Brain microvascular endothelial cell (primary cell): Measurements from ENCODE around the gene KATNB1.

Experiments
- DNase-seq: peaks from one replicate; pipeline ENCODE4 v3.0.0-alpha.2; 2020
- H3K27ac ChIP-seq: fragments of 250-450 bp; sonication (Bioruptor Pico); 2 replicates; pipeline ENCODE4 v1.5.1; 2020; ENCODE audit warnings: mild to moderate bottlenecking, moderate library complexity
- H3K27me3 ChIP-seq: fragments of 250-450 bp; sonication (Bioruptor Pico); replicated peaks from 2 replicates; pipeline ENCODE4 v1.5.1; 2020; ENCODE audit warnings: mild to moderate bottlenecking
- H3K36me3 ChIP-seq: fragments of 250-450 bp; sonication (Bioruptor Pico); replicated peaks from 2 replicates; pipeline ENCODE4 v1.5.1; 2020; ENCODE audit warnings: mild to moderate bottlenecking
- H3K4me3 ChIP-seq: 2 replicates; pipeline ENCODE4 v1.5.1; 2011; ENCODE audit warnings: low read depth, mild to moderate bottlenecking, control low read depth, low read length, moderate library complexity
- in situ Hi-C: cut with HindIII; loops from 2 replicates; pipeline ENCODE4 v1.10.0; 2017; ENCODE audit warnings: low sequenced_read_pairs, low pct_ligation_motif_present
- TF ChIP-seq, protein P1 (sequence below): IDR thresholded peaks from 2 replicates; pipeline ENCODE4 v1.5.1; 2011; ENCODE audit warnings: low read depth, mild to moderate bottlenecking, moderate library complexity, low read length, control low read depth, inconsistent platforms; ENCODE audit errors: missing control alignments

Gene KATNB1

GRCh38 chr16:57704011-57704904 lies 31.3 kb upstream of the KATNB1 start:
- TF ChIP-seq, protein P1, sequence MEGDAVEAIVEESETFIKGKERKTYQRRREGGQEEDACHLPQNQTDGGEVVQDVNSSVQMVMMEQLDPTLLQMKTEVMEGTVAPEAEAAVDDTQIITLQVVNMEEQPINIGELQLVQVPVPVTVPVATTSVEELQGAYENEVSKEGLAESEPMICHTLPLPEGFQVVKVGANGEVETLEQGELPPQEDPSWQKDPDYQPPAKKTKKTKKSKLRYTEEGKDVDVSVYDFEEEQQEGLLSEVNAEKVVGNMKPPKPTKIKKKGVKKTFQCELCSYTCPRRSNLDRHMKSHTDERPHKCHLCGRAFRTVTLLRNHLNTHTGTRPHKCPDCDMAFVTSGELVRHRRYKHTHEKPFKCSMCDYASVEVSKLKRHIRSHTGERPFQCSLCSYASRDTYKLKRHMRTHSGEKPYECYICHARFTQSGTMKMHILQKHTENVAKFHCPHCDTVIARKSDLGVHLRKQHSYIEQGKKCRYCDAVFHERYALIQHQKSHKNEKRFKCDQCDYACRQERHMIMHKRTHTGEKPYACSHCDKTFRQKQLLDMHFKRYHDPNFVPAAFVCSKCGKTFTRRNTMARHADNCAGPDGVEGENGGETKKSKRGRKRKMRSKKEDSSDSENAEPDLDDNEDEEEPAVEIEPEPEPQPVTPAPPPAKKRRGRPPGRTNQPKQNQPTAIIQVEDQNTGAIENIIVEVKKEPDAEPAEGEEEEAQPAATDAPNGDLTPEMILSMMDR: no peak
- Histone ChIP-seq H3K27ac (no peak overlapping the region), H3K27me3 (no peaks in the 10 kb centered on the region), H3K4me3 (no peak overlapping the region), H3K36me3 (no peaks in the 10 kb centered on the region)
- in situ Hi-C loops: no loop called here
- no peak for DNase-seq

DNA sequence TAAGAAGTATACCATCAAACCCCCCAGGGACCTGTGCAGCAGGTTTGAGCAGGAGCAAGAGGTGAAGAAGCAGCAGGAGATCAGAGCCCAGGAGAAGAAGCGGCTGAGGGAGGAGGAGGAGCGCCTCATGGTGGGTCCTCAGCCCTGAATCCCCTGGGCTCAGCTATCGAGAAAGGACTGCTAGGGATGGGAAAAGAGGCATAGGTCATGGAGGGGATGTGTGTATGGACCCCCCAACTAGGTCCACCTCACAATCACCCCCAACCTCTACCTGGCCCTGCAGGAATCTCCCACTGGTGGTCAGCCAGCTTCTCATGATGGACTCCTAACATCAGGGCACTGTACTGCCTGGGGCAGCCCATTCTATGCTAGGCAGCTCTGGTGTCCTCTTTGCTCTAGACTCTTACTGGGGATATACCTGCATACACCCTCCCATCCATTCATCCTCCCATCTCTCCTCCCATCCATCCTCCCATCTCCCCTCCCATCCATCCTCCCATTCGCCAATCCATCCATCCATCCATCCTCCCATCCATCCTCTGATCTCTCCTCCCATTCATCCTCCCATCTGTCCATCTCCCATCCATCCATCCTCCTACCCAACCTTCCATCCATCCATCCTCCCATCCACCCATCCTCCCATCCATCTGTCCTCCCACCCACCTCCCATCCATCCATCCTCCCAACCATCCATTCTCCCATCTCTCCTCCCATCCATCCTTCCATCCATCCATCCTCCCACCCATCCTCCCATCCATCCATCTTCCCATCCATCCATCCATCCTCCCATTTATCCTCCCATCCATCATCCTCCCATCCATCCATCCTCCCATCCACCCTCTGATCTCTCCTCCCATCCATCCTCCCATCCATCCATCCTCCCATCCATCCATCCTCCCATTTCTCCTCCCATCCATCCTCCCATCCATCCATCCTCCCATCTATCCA lies 30.4 kb upstream of the KATNB1 start:
- H3K4me3 ChIP-seq: no peak overlapping the region
- peaks cover 4% of the 10 kb centered on the region for H3K27me3 ChIP-seq
- TF ChIP-seq, protein P1: no peak
- no peaks in the 10 kb centered on the region for H3K36me3 ChIP-seq
- H3K27ac ChIP-seq: no peak overlapping the region
- in situ Hi-C loops: no loop called here
- DNase-seq: no peak

GRCh38 chr16:57706717-57707116 lies 28.9 kb upstream of the KATNB1 start:
- TF ChIP-seq, protein P1: no peak
- no peak for DNase-seq
- H3K4me3 ChIP-seq: no peak overlapping the region
- no peak overlapping the region for H3K27ac ChIP-seq
- H3K27me3 ChIP-seq: peaks cover 11% of the 10 kb centered on the region
- no peaks in the 10 kb centered on the region for H3K36me3 ChIP-seq
- in situ Hi-C loops: no loop called here

DNA sequence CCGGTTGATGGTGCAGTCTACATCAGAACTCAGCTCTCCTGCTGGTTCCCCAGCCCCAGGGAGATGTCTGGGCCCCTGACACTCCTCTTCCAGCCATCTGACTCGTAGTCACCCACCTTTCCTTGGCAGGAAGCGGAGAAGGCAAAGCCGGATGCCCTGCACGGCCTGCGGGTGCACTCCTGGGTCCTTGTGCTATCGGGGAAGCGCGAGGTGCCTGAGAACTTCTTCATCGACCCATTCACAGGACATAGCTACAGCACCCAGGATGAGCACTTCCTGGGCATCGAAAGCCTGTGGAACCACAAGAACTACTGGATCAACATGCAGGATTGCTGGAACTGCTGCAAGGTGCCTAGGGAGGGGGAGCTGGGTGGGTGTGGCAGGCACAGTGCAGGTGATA lies 28.2 kb upstream of the KATNB1 start:
- Histone ChIP-seq H3K36me3 (no peaks in the 10 kb centered on the region), H3K27me3 (peaks cover 11% of the 10 kb centered on the region), H3K27ac (no peak overlapping the region), H3K4me3 (no peak overlapping the region)
- in situ Hi-C loops: no loop called here
- no peak for DNase-seq
- TF ChIP-seq, protein P1: no peak

DNA sequence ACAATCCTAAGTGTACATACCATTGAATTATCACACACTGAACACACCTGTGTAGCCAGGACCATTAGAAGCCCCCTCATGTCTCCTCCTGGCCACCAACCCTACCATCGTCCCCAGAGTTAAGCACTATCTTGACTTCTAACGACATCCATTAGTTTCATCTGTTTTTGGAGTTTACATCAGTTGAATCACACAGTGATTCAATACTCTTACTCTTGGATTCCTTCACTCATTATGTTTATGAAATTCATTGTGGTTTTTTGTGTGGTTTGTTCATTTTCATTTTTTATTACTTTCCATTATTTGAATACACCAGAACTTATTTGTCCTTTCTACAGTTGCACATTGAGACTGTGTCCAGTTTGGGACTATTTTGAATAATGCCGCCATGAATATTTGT lies 27.4 kb upstream of the KATNB1 start:
- Histone ChIP-seq H3K27me3 (peaks cover 11% of the 10 kb centered on the region), H3K4me3 (no peak overlapping the region), H3K27ac (no peak overlapping the region), H3K36me3 (no peaks in the 10 kb centered on the region)
- DNase-seq: no peak
- TF ChIP-seq, protein P1: no peak
- in situ Hi-C loops: no loop called here
